HG02884 (cell line): ENCODE measurements around the gene ZBTB20.
A peak's percentile ranks its signal among the peaks of the same experiment; 100 is the strongest.

Experiments
- ATAC-seq: cut with Tn5 transposase; IDR thresholded peaks from one replicate; pipeline ENCODE4 v1.9.1; 2021; ENCODE audit warnings: mild to moderate bottlenecking, moderate library complexity; ENCODE audit not compliant: unreplicated experiment

ZBTB20 gene

GRCh38 chr3:114394551-114394950 is 752.5 kb downstream of the ZBTB20 start:
- no peak for ATAC-seq

DNA sequence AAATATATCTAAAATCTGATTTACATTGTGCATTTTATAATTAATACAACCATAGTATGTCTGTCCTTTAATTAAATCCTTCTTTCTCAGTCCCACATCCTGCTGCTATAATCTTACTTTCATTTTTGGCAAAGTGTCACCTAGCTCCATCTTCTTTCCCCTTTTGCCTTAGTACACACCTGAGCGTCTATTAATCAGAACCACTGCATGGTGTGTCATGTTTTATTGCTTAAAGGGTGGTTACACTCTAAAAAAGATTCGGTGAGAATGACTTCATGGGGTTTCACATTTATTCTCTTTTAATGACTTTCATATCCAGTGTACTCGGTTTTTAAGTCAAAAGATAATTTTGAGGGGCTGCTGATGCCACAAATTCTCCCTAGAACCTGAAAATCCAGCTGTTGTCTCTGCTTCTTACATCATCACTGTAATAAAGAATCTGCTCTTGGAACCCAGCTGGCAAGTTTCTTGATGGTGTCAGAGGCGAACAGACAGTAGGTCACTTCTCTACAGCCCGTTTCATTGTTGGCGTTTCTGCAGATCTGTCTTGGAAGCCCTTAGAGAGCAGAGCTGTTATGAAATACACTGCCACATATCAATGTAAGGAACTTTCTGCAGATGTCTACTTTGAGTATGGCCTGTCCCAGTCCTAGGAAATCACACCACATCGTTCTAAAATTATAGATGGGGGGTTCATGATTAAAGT is 753.6 kb downstream of the ZBTB20 start:
- no peak for ATAC-seq

- no peak for ATAC-seq
Observed at GRCh38 chr3:114392831-114393230, 754.3 kb downstream of the ZBTB20 start.

- no peak for ATAC-seq
Observed at GRCh38 chr3:114389156-114389555, 757.9 kb downstream of the ZBTB20 start.

- ATAC-seq, result no peak
Observed at GRCh38 chr3:114384558-114384903, 762.6 kb downstream of the ZBTB20 start.

- peak; percentile 74 for ATAC-seq
Observed at GRCh38 chr3:114383875-114384557, 763.1 kb downstream of the ZBTB20 start.

DNA sequence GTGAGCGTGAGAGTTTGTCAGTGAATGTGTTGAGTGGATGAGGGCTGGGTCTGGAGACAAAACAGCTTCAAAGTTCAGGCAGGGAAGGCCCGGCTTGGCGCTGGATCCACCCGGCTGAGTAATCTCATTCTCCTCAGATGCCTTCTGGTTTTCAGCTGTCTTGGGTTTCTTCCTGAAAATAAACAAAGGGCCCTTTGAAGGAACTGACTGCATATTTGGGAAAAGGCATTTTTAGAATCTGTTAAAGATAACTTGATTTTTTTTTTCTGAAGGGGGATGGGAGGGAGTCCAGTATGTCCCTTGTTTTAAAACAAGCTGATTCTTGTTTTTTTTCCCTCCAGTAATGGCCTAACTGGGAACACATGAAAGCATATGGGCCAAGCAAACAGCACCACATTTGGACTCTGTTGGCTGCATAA is 766.8 kb downstream of the ZBTB20 start:
- ATAC-seq, result no peak

DNA sequence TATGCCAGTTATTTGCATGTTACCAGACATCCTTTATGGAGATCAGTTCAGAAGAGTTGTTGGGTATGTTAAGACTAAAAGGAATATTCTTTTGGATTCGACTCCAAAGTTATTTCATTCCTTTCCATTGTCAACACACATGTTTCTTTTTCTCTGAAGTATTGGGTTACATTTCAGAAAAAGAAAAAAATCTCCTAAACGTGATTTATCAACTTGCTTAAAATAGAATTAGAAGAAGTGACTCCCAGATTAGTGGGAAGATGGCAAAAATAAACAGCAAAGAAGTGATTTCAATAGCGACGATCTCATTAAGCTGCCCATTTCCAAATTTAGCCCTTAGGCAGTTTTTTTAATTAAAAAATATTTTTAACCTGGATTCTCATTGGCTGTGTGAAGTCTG is 767.8 kb downstream of the ZBTB20 start:
- no peak for ATAC-seq

DNA sequence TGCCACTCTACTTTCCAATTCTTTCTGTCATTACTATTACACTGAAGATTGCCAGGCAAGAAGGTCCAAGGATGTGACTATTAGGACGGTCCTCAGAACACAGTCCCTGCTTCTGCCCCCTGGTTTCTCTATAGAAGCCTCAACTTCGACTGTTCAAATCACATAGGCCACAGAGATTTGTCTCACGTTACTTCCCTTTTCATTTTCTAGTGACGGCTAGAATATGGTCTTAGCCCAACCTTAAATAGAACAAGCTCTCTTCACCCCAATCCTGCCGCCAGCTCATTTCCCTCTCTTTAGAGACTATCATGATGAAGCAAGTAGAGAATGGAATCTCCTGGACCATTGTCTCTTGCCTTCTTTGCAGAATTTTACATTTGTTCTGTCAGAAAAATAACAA is 768.3 kb downstream of the ZBTB20 start:
- no peak for ATAC-seq

DNA sequence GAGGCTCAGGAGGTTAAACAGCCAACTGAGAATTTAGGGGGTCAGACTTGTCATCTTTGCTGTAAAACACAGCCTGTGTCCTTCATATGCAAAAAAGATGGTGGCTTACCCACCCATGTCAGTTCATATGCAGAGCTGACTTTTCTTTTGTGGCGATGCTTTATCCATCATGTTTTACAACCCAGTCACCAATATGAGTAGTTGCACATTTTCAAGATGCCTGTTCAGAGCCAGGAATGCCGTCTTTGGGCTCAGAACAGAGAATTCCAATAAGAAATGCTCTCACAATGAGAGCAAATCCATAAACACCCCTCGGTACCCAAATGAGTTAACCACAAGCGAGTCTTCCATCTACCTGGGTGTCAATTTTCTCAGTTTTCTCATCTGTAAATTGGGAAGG is 769.7 kb downstream of the ZBTB20 start:
- ATAC-seq, result no peak

DNA sequence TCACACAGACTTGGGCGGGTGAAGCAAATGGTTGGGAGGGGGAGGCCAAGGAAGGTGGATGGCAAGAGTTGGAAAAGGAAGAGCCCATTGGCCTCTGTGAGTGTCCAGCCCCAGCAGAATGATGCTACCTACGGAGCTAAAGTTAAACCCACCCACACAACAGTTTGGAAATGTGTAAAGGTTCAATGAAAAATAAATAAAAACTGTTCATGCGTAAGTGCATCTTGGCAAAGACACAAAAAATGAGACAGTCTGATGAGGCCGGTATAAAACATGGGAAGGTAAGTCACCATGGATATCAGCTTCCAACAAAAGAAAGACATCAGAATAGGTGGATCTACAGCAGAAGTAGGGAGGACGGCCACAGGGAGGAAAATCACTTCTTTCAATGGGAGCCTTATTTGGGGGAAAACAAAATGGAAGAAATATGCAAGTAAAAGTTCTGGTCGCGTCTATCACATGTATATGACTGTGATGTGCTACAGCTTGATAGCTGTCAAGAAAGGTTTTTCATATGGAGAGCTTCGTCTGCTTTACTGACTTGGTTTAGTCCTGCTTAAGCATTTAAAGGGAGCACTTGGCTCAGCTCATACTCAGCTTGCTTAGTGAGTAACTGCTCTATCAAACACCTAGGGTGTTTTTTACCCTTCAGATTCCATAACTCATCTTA is 770.4 kb downstream of the ZBTB20 start:
- ATAC-seq, result no peak

GRCh38 chr3:114375608-114376421 is 771.3 kb downstream of the ZBTB20 start:
- ATAC-seq, result no peak

DNA sequence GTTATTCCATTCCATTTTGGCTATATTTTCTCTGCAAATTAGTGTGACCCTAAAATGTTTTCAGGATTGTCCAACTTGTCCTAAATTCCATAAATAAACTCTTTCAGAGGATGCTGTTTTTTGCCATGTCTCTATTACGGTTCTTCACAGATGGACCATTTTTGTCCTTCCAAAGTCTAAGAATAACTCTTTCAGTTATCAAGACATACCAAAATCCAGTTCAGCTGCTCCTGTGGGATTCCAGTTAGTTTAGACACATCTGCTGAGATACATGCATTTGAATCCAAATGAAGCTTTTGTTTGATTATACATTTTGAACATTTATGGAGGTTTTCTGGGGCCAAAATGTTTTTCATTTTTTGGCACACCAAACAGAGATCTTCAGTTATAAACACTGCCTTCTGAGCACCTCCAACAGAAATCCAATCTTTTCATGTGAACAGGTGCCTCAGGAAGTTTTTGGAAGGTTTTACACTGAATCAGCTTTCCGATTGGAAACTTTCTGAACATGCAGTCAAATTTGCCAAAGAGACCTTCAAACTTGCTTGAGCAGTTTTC is 772.6 kb downstream of the ZBTB20 start:
- ATAC-seq, result no peak

GRCh38 chr3:114370537-114371174 is 776.4 kb downstream of the ZBTB20 start:
- ATAC-seq, result no peak

- ATAC-seq, result no peak
Observed at GRCh38 chr3:114365909-114366308, 781.2 kb downstream of the ZBTB20 start.

- no peak for ATAC-seq
Observed at GRCh38 chr3:114364806-114365654, 782.1 kb downstream of the ZBTB20 start.

DNA sequence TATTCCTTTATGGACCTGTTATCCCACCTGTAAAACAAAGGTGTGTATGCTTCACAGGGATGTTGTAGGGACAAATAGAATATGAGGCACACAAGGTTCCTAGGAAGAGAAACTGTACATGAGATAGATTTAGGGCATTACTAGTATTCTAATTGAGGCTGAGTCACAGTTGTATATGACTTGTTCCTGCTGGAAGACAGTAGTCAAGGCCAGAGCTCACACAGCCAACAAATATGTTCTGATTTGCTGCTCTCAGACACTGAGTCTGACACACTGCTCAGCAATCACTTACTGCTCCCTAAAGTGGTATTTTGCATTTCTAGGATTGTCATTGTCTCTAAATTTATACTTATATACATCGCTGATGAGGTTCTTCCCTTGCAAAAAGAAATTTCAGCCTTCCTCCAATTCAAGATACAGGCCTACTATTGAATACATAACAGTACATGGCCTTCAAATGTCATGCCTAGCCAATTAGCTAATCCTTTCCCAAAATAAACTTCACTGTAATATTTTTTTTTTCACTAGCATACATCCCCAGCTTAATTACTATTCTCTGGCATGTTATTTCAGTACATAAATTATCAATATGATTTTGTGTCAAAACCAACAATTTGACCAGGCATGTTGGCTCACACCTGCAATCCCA is 783.4 kb downstream of the ZBTB20 start:
- ATAC-seq, result no peak

- no peak for ATAC-seq
Observed at GRCh38 chr3:114362815-114363214, 784.3 kb downstream of the ZBTB20 start.

GRCh38 chr3:114361391-114361790 is 785.7 kb downstream of the ZBTB20 start:
- ATAC-seq, result no peak
